Measurements from ENCODE around the gene RGS6. TPM values are rescaled to one million over a fixed set of nuclear protein-coding genes. Genes with fewer than 3 reads are reported as not detected.

Gene RGS6
- total and polyA plus RNA-seq, 8 donors, result 0.06 to 0.47 (median 0.20) TPM; not detected in 1

DNA sequence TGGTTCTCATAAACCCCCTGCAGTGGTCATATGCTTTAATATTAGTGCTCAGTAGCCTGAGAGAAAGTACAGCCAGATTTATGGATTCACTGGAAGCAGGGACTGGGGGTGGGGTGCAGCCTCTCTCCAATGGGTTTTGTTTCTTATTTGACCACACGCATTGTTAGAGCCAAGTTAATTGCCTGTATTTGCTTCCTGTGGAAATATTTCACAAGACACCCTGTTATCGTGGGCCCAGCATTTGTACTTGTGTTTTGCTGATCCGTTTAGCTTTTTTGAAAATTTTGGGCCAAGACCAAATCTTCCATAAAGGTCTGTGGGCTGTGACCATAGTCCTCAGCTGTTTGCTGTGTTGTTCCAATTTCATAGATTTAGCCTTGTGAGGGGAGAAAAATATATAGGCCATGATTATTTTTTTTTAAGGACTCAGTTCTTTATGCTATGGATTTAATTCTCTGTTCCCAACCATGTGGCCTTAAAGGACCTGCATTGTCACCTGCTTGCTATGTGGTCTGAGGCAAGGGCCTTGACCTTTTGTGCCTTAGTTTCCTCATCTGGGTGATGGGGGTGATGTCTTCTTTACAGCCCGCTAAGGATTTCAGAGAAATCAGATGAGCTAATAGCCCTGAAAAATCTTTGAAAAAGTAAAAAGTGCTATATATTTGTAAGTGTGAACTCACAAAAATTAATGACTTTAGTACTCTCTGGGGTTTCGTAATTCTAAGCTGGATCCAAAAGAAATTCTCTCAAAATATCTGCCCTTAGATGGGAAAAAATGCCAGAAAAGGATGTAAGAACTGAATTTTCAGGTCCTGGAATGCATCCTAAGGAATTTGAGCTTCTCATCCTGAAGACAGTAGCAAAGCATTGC is 591.4 kb downstream of the RGS6 start:
- ATAC-seq (peak in 3 of 4 donors; percentile 9 to 35 (median 33)), DNase-seq (no peak), FAIRE-seq (no peak)
- intact Hi-C loops (cut with DNase I), result no loop called here
- WGBS, 2 donors, result 74 to 79% methylated on average over 5 of the region's 5 CpGs
- H3K27me3 ChIP-seq, result no peaks in the 10 kb centered on the region
- no peak overlapping the region for H3K27ac ChIP-seq
- H3K36me3 ChIP-seq, result no peaks in the 10 kb centered on the region
- H3K4me3 ChIP-seq, result no peak overlapping the region
- TF ChIP-seq, protein P1, sequence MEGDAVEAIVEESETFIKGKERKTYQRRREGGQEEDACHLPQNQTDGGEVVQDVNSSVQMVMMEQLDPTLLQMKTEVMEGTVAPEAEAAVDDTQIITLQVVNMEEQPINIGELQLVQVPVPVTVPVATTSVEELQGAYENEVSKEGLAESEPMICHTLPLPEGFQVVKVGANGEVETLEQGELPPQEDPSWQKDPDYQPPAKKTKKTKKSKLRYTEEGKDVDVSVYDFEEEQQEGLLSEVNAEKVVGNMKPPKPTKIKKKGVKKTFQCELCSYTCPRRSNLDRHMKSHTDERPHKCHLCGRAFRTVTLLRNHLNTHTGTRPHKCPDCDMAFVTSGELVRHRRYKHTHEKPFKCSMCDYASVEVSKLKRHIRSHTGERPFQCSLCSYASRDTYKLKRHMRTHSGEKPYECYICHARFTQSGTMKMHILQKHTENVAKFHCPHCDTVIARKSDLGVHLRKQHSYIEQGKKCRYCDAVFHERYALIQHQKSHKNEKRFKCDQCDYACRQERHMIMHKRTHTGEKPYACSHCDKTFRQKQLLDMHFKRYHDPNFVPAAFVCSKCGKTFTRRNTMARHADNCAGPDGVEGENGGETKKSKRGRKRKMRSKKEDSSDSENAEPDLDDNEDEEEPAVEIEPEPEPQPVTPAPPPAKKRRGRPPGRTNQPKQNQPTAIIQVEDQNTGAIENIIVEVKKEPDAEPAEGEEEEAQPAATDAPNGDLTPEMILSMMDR (IDR thresholded peaks at IDR 0.05), result no peak
- no peaks in the 10 kb centered on the region for H3K9me3 ChIP-seq
- H3K4me1 ChIP-seq, result no peaks in the 10 kb centered on the region

- FAIRE-seq (no peak), DNase-seq (no peak), ATAC-seq (no peak)
- Histone ChIP-seq H3K27me3 (no peaks in the 10 kb centered on the region), H3K36me3 (no peaks in the 10 kb centered on the region), H3K4me1 (no peaks in the 10 kb centered on the region), H3K9me3 (no peaks in the 10 kb centered on the region), H3K4me3 (no peak overlapping the region), H3K27ac (no peak overlapping the region)
- intact Hi-C loops (cut with DNase I), result no loop called here
- TF ChIP-seq, protein P1 (IDR thresholded peaks at IDR 0.05), result no peak
Measured at GRCh38 chr14:72524295-72524629, 592.0 kb downstream of the RGS6 start.

DNA sequence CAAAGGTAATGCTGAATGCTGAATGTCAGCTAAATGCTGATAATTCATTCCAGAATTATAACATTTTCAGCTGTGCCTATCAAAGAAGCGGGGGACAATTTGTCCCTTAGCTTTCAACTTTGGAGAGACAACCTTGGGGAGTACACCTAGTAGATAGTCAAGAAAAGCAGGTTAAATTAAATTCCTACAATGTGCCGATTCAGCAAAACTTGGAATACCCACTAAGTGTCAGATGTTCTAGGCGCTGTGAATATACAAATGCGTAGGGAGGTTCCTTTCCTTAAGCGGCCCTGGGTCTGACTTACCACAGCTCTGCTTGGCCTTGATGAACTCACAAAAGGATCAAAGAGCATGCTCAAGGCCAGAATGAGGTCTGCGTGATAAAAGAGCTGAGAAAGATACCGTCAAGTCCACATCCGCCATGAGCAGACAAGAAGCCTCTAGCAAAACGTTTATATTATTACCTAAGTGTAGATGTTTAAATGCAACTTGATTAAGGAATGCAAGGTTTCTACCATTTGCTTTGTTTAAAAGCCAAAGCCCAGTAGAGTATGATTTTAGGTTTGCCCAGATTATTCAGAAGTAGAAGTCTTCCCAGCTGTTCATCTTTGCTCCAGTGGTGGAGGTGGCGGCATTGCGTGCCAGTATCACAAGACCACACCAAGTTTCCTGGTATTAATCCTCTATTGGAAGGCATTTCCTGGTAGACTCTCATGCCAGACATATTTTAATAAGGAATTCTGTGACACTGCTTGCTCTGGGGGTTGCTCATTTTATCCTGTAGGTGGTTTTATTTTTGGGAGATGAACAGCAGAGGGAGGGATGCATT is 593.1 kb downstream of the RGS6 start:
- DNase-seq, result no peak
- Histone ChIP-seq H3K27ac (no peak overlapping the region), H3K9me3 (no peaks in the 10 kb centered on the region), H3K27me3 (no peaks in the 10 kb centered on the region), H3K4me1 (no peaks in the 10 kb centered on the region), H3K36me3 (no peaks in the 10 kb centered on the region), H3K4me3 (no peak overlapping the region)
- intact Hi-C loops (cut with DNase I), result no loop called here
- ATAC-seq, result no peak
- no peak for FAIRE-seq
- TF ChIP-seq, protein P1 (IDR thresholded peaks at IDR 0.05), result no peak
- WGBS, 2 donors, result 73 to 74% methylated on average over 11 of the region's 11 CpGs

DNA sequence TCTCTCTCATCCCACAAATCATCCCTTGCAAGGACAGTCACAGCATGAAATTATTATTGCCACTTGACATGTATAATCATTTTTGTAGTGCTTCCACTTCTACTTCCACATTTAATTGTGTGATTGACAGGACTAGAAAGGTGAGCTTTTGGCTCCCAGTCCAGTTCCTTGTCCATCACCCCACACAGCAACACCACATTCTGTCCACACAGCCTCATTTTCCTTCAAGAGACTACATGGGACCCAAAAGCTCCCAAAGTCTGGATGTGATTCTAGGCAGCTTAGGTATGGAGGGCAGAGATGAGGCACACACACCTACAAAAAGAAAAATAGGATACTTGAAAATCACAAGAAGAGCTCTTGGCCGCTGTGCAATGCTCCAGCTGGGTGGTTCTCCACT is 595.4 kb downstream of the RGS6 start:
- no peak for FAIRE-seq

More for the DNA sequence above, 595.4 kb downstream of the RGS6 start:
- Histone ChIP-seq H3K4me1 (no peaks in the 10 kb centered on the region), H3K36me3 (no peaks in the 10 kb centered on the region), H3K27ac (no peak overlapping the region), H3K27me3 (no peaks in the 10 kb centered on the region), H3K4me3 (no peak overlapping the region), H3K9me3 (no peaks in the 10 kb centered on the region)
- no peak for DNase-seq
- TF ChIP-seq, protein P1 (IDR thresholded peaks at IDR 0.05), result no peak
- no peak for ATAC-seq
- intact Hi-C loops (cut with DNase I), result no loop called here
- WGBS, 2 donors, result 82 to 90% methylated on average over 1 of the region's 1 CpG

Measured in pancreas (tissue), 10 donors.